A673 (cell line): ENCODE measurements around the gene SDR39U1.
"Not testable (repeated sequence)": the region's sequence is repeated elsewhere in the genome, so short reads cannot be mapped to it uniquely, and the experiment has no call there.

ENCODE experiments used
- CTCF ChIP-seq: fragments of 300-800, 200-600 bp; sonication (generic); conservative IDR thresholded peaks from 2 replicates; pipeline ENCODE4 v1.5.1; 2017; ENCODE audit warnings: low read depth, mild to moderate bottlenecking, antibody characterized with exemption, low read length, moderate library complexity, mixed read lengths
- EZH2 ChIP-seq: fragments of 200-600 bp; sonication (generic); IDR thresholded peaks from 2 replicates; pipeline ENCODE4 v1.6.1; 2017; ENCODE audit warnings: borderline replicate concordance, low read depth, mild to moderate bottlenecking, mixed read lengths, antibody characterized with exemption, low read length; ENCODE audit not compliant: poor library complexity, severe bottlenecking

GRCh38 chr14:24491586-24492408, 49.2 kb upstream of the SDR39U1 start:
- not testable (repeated sequence) for TF ChIP-seq EZH2, CTCF
